GM19193 (cell line): ENCODE measurements around the gene ZGPAT.

ENCODE experiments used
- POLR2A ChIP-seq: IDR thresholded peaks from 4 replicates; pipeline ENCODE4 v1.6.1; 2011; ENCODE audit not compliant: insufficient read depth, insufficient read length; ENCODE audit errors: extremely low read depth

ZGPAT gene

DNA sequence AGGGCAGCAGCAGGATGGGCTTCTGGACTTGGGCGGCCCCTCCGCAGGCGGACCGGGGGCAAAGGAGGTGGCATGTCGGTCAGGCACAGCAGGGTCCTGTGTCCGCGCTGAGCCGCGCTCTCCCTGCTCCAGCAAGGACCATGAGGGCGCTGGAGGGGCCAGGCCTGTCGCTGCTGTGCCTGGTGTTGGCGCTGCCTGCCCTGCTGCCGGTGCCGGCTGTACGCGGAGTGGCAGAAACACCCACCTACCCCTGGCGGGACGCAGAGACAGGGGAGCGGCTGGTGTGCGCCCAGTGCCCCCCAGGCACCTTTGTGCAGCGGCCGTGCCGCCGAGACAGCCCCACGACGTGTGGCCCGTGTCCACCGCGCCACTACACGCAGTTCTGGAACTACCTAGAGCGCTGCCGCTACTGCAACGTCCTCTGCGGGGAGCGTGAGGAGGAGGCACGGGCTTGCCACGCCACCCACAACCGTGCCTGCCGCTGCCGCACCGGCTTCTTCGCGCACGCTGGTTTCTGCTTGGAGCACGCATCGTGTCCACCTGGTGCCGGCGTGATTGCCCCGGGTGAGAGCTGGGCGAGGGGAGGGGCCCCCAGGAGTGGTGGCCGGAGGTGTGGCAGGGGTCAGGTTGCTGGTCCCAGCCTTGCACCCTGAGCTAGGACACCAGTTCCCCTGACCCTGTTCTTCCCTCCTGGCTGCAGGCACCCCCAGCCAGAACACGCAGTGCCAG, 11.0 kb upstream of the ZGPAT start, which contains the start of gene TNFRSF6B:
TNFRSF6B (plus strand) TSS at position 25 of the 729 bp plus-strand sequence; CDS start at position 141, 116 bp downstream.
- TF ChIP-seq POLR2A: peak; percentile 48

DNA sequence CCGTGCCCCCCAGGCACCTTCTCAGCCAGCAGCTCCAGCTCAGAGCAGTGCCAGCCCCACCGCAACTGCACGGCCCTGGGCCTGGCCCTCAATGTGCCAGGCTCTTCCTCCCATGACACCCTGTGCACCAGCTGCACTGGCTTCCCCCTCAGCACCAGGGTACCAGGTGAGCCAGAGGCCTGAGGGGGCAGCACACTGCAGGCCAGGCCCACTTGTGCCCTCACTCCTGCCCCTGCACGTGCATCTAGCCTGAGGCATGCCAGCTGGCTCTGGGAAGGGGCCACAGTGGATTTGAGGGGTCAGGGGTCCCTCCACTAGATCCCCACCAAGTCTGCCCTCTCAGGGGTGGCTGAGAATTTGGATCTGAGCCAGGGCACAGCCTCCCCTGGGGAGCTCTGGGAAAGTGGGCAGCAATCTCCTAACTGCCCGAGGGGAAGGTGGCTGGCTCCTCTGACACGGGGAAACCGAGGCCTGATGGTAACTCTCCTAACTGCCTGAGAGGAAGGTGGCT, 10.4 kb upstream of the ZGPAT start:
- TF ChIP-seq POLR2A: no peak

DNA sequence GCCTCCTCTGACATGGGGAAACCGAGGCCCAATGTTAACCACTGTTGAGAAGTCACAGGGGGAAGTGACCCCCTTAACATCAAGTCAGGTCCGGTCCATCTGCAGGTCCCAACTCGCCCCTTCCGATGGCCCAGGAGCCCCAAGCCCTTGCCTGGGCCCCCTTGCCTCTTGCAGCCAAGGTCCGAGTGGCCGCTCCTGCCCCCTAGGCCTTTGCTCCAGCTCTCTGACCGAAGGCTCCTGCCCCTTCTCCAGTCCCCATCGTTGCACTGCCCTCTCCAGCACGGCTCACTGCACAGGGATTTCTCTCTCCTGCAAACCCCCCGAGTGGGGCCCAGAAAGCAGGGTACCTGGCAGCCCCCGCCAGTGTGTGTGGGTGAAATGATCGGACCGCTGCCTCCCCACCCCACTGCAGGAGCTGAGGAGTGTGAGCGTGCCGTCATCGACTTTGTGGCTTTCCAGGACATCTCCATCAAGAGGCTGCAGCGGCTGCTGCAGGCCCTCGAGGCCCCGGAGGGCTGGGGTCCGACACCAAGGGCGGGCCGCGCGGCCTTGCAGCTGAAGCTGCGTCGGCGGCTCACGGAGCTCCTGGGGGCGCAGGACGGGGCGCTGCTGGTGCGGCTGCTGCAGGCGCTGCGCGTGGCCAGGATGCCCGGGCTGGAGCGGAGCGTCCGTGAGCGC, 9.8 kb upstream of the ZGPAT start:
- TF ChIP-seq POLR2A: peak; percentile 29

DNA sequence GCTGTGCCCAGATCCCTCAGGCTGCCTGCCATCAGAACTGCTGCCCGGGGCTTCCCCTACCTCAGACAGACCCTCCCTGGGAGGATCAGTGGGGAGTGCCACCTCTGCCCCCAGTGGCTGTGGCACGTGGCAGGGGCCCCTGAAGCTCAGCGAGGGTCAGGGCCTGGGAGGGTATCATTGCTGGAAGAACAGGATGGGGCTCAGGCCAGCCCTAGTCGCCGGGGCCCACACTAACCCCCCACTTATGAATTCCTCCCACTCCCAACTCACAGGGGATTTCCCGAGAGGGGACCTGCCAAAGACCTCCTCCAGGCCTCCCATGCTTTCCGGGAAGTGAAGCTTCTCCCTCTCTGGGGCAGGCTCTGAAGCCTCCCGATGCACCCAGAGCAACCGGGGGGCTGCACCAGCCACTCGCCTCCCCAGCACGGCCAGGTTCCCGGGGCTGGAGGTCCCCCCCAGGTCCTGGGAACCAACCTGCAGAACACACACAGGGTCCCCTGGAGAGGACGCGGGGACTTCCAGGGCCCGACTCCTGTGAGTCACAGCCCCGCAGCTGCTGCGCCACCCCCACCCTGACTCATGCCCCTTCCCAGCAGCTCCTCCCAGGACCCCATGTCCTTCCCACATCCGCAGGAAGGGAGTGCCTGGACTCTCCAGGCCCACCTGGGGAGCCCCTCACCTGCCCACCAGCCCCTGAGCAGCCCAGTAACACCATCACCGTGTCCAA, 8.9 kb upstream of the ZGPAT start:
- no peak for TF ChIP-seq POLR2A

DNA sequence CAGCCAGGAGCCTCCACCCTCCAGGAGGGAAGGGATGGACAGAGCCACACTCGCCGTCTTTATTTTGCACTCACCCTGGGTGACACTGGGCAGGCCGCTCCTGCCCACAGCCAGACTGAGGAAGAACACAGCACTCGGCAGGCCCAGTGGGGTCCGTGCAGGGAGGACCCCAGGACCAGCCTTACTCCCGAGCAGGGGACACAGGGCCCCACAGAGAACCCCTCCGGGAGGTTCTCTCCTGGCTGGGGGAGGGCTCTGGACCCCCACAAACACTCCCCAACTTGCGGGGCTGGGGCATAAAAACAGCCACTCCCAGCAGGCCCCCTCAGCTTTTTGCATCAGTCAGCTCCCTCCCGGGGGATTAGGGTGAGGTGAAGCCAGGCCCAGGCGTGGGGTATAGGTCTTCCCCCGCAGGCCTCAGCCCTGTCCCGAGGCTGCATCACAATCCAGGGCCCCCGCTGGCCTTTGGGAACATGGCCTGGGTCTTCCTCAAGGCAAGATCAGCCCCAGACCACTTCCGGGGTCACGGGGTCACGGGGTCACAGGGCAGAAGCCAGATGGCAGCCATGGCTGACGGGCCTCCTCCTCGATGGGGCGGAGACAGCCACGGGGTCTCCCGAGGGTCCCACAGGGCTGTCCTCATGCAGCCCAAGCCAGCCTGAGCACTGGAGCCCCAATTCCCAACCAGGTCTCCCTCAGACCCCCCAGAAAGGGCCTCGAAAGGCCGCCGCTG, 8.2 kb upstream of the ZGPAT start:
- TF ChIP-seq POLR2A: no peak

DNA sequence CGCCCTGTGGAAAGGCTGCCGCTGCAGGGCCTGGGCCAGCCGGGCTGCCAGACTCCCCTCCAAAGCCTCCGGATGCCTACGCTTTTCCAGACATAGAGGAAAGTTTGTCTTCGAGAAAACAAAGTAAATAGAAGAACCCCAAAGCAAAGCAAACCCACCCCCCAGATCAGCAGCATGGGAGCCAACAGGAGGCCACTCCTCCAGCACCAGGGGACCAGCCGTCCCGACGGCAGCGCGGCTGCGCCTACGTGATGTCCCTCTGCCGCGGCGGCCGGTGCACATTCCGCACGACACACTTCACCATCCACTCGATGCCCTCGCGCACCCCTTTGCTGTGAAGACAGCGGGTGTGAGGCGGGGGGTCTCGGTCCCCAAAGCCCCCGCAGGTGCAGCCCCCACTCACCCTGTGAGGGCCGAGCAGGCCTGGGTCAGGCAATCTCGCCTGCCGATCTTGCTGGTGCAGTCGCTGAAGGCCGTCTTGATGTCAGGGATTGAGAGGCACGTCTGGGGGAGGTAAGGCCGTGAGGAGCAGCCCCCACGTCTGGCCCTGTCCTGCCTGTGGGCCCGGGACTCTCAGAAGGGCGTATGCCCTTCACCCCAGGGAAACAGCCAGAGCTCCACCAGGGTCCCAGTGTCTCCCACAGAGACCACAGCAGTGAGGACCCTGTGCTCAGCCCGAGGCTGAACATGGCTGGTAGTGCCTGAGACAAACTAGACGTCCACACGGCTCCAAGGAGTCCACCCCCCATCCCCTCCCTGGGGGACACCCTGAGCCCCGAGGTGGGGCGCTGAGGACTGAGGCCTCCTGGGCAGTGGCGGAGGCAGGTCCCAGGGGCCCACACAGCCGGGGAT, 7.4 kb upstream of the ZGPAT start:
- no peak for TF ChIP-seq POLR2A

DNA sequence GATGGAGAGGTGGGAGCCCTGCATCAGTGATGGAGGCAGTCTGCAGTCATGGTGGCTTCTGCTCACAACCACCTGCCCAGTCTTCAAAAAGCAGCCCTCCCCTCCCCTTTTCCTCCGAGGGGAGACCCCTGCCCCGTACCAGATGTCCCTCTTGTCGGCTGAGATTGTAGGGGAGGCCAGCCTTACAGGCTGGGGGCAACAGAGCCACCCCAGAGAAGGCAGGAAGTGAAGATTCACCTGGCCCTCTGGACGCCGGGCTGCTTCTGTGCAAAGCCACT, 6.8 kb upstream of the ZGPAT start:
- no peak for TF ChIP-seq POLR2A

DNA sequence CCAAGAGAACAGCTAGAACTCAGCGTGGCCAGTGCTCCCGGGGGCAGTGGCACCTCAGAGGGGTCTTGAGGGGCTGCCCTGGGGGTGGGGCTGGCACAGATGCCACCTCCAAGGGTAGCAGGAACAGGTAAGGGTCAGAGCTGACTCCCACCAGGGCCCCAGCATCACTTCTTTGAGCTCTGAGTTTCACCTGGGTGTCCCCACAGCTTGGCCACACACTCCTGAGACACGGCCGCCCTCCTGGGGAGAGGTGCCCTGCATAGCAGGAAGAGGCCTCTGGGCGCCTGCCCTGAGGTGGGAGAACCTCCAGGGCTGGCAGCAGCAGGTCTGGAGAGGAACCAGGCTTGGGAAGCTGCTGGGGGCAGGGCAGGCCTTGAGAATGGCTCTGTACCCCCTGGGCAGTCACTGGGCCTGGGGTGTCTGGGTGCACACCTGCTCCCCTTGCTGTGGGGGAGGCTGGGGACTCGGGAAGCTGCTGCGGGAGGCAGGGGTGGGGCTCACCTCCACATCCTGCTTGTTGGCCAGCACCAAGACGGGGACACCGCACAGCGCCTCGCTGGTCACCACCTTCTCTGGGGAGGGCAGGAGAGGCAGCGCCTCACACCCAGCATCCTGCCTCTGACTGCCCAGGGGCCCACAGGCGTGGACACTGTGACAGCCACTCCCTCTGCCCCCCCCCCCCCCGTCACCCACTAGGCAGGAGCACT, 6.4 kb upstream of the ZGPAT start:
- TF ChIP-seq POLR2A: no peak

DNA sequence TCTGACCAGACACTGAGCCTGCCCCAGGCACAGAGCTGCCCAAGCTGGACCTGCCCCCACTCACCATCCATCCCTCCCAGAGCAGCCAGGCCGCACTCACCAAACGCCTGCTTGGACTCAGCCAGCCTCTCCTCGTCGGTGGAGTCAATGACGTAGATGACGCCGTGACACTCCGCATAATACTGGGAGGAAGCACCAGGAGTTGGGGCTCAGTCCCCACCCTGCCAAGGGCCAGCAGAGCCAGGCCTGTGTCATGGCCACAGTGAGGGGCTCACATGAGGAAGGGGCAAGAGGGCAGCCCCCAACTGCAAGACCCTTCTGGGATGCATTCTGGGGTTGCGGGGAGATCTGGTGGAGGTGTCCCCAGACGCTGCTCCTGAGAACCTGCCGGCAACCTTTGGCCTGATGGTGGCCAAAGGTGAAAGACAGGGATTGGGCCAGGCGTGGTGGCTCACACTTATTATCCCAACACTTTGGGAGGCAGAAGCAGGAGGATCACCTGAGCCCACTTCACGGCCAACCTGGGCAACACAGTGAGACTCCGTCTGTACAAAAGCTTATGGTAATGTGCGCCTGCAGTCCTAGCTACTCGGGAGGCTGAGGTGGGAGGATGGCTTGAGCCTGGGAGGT, 5.7 kb upstream of the ZGPAT start:
- no peak for TF ChIP-seq POLR2A

DNA sequence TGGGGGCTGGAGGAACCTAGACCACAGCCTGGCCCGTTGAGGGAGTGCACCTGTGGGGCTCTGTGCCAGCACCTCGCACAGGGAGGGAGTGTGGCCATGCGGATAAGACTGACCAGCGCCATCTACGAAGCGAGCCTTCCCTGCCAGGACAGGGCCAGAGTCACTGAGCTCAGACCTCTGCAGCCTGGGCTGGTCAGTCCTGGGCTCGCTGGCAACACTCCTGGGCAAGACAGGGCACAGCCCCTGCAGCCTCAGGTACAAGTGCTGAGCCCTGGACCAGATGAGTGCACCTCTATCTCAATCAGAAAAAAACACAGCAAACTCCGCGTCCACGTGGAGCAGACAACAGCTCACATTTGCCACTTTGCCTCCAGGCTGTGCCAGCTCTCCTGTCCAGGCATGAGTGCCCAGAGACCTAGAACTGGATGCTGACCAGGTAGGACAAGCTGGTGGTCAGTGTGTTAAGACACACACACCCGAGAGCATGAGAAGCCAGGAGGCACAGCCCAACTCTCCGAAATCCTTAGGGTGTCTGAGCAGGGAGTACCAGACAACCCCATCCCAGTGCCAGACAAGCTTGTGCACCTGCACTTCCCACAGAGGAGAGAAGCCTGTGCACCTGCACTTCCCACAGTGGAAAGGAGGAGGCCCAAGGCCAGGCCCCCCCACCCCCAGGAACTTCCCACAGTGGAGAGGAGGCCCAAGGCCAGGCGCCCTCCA, 4.9 kb upstream of the ZGPAT start:
- no peak for TF ChIP-seq POLR2A

DNA sequence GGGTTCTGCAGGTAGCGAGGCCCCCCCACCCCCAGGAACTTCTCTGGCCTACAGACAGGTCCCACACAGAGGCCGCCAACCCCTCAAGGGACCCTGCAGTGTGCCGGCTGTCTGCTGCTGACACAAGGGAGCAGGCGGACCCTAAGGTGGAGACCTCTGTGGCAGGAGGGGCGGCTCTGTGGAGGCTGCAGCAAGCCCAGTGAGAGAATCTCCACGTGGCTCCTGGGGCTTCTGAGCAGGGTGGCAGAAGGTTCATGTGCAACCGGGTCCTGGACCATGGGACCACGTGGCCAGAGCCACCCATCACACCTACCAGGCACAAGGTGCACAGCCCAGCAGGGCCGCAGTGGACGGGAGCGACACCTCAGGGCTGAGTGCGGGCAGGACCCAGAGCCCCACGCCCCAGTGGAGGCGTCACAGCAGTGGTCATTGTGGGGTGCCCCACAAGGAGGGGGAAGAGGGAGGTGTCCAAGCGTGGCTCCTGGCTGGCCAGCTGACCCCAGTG, 4.3 kb upstream of the ZGPAT start:
- no peak for TF ChIP-seq POLR2A
